HG02970 (cell line): ENCODE data around the gene MYPN.
"Not testable (repeated sequence)": the region's sequence is repeated elsewhere in the genome, so short reads cannot be mapped to it uniquely, and the experiment has no call there.

ENCODE experiments used
- ATAC-seq: cut with Tn5 transposase; IDR thresholded peaks from one replicate; pipeline ENCODE4 v1.9.1; 2021; ENCODE audit warnings: mild to moderate bottlenecking, moderate library complexity, moderate number of reproducible peaks; ENCODE audit not compliant: unreplicated experiment, low FRiP score

MYPN gene

GRCh38 chr10:68109331-68109730 is at the start of gene MYPN:
Gene MYPN, plus strand, starts transcription at chr10:68109488. Its CDS starts 11,951 bp downstream, at chr10:68121439.
- no peak for ATAC-seq

DNA sequence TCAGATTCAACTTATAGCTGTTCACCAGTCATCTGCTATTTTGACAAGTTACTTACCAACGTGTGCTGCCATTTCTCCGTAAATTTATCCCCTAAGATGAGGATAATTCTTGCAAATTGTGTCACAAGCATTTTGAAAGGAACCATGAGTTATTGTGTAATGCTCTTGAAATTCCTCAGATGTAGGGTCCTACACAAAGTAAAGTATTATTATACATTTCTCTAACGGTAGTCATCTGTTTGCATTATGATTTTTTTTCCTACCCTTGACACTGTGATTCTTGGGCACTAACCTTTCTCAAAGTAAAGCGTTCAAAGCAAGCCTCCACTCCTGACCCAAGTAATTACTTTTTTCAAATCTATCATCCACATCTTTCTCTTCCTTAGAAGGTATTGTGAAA is 42.3 kb upstream of the MYPN start:
- ATAC-seq = no peak

- ATAC-seq = no peak
Measured at GRCh38 chr10:68067508-68067907, 41.8 kb upstream of the MYPN start.

- ATAC-seq = no peak
Measured at GRCh38 chr10:68073631-68074030, 35.7 kb upstream of the MYPN start.

- ATAC-seq = no peak
Measured at GRCh38 chr10:68074031-68074774, 35.1 kb upstream of the MYPN start.

DNA sequence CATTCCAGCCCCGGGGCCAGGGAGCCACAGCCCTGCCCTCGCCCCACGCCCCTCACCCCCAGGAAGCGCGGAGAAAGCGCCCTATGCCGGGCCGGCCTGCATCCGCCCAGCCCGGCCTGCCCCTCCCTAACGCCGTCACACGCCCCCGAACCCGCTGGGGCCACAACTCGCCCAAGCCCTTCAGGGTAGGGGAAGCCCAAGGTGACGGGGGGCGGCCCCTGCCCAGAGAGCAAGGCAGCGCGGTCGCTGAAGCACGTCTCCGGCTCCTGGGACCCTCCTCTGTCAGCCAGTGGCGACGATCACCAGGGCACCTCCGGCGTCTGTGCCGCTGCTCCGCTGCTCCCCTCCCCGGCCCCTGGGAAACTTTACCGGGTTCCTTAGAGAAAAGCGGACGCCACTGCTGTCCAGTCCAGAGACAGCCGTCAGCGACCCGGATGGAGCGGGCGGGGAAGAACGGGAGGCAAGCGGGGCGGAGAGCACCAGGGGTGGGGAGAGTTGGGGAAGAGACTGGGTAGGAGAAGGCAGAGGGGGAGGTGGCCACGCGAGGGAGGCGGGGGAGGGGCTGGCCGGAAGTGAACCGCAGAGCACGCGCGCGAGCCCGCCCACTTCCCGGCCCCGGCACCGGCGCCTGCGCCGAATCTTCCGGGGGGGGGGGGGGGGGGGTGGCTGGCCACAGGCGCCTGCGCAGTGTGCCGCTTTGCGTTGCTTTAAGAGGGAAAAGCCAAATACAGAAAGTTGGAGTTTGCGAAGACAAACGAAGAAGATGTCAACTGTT is 34.3 kb upstream of the MYPN start, which contains the start of gene HERC4:
TSS of gene HERC4 (minus strand) at position 509 of the 775 bp plus-strand sequence. CDS start 2,175 bp downstream, outside the sequence.
- peak; percentile 86 for ATAC-seq

DNA sequence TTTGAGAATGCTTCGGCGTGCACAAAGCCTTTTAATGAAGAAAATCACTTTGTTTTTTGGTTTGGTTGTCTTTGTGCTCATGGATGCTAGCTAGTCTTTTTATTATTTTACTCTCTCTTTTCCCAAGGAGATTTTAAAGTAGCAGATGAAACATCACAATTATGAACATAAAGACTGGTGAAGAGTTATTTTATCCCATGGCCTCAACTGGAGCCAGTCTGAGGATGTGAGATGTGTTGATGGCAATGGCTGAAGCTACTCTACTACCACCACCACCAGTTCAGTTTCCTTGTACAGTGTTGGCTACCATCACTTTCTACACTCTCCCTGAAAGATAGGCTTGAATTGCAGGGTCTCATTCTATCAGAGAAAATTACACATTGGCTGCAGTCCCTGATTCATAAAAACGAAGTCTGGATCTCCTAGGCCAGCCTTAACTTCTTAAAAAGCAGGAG is 33.7 kb upstream of the MYPN start:
- ATAC-seq = no peak

DNA sequence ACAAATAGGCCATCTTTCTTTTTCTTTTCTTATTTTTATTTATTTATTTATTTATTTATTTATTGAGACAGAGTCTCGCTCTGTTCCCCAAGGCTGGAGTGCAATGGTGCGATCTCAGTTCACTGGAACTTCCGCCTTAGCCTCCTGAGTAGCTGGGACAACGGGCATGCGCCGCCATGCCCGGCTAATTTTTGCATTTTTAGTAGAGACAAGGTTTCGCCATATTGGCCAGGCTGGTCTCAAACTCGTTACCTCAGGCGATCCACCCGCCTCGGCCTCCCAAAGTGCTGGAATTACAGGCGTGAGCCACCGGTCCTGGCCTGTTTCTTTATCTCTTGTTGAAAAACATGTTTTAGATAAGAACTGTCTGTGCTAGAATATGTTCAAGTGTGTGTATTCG is 33.2 kb upstream of the MYPN start:
- not testable (repeated sequence) for ATAC-seq

- no peak for ATAC-seq
Measured at GRCh38 chr10:68077026-68077425, 32.3 kb upstream of the MYPN start.

DNA sequence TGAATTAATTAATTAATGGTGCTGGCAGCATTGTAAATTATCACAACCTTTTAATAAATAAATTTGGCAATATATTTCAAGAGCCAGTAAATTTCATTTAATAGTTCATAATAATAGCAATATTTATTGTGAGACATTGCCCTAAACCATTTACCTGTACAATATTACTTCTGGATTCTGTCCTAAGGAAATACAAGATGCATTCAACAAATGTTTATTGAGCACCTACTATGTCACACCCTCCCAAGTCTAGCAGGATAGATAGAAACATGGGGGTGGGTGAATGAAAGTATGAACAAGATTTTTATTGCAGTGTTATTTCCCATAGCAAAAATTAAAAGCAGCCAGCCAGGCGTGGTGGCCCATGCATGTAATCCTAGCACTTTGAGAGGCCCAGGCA is 29.9 kb upstream of the MYPN start:
- no peak for ATAC-seq

DNA sequence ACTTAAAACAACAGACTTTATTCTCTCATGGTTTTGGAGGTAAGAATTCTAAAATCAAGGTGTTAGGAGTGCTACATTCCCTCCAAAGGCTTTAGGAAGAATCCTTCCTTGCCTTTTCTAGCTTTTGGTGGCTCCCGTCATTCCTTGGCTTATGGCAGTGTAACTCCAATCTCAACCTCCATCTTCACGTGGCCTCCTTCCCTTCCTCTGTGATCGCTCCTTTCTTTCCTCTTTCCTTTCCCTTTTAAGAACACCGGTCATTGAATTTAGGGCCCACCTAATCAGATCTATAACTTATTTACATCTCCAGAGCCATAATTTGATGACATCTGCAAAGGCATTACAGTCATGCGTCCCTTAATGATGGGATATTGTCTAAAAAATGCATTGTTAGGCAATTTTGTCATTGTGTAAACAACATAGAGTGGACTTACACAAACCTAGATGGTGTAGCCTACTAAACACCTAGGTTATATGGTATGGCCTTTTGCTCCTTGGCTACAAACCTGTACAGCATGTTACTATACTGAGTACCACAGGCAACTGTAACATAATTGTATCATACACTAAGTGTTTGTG is 28.3 kb upstream of the MYPN start:
- ATAC-seq = no peak

DNA sequence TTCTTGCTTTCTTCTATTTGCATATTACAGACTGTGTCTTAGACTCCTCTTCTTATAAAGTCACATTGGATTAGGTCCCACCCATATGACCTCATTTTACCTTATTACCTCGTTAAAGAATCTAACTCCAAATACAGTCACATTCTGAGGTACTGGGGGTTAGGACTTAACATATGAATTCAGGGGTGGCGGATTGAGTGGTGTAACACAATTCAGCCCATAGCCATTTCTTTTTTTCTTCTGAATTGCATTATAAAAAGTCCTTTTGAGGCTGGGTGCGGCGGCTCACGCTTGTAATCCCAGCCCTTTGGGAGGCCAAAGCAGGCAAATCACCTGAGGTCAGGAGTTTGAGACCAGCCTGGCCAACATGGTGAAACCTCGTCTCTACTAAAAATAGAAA is 27.4 kb upstream of the MYPN start:
- ATAC-seq = no peak

DNA sequence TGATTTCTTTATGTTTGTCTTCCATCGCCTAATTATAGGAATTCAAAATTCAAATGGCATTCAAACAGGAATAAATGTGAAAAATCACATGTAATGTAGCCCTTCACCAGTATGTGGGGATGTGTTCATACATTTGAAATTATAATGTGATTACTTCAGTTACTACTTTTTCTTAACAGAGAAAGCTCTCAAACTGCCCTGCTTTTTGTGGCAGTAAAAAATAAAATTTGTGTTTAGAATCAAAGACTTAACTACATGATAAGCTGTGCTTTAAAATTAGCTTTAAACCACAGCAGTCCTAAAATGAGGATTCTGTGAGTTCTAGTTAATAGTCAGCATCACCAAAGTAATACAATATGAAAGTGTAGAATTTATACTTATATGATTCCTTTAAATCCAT is 26.4 kb upstream of the MYPN start:
- ATAC-seq = no peak

- ATAC-seq = no peak
Measured at GRCh38 chr10:68083953-68084352, 25.3 kb upstream of the MYPN start.

- ATAC-seq = no peak
Measured at GRCh38 chr10:68084469-68084868, 24.8 kb upstream of the MYPN start.

- ATAC-seq = no peak
Measured at GRCh38 chr10:68086011-68086410, 23.3 kb upstream of the MYPN start.

GRCh38 chr10:68086910-68087684 is 22.2 kb upstream of the MYPN start:
- ATAC-seq = no peak

DNA sequence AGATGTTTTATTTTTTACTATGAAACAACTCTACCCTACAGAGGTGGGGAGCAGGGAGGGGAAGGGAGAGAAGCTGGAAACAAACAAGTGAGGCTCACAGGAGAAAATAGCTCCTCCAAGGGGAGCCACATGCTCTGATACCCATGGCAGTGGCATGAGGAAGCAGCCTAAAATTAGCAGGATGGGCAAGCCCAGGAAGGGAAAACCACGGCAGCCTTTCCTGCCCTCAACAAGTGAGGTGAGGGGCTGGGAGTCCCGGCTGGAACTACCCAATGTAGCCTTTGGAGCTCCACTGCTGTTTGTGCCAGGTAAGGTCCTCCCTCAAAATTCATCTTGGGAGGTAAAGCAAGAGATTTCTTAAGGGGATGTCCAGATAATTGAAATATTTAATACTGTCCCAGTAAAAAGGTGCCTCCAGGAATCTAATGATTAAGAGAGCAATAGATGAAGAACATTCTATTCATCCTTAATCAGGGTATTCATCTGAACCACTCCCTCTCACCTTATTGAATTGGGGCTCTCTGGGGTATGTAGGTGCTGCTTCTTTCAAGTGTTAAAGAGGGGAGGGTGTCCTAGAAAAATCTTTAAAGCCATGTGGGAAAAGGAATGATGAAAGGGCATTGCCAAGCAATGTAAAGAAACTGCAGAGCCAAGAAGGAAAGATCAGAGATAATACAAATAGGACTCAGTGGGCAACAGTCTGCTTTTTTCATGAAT is 21.4 kb upstream of the MYPN start:
- no peak for ATAC-seq

GRCh38 chr10:68088740-68089139 is 20.5 kb upstream of the MYPN start:
- no peak for ATAC-seq

- no peak for ATAC-seq
Measured at GRCh38 chr10:68090586-68090985, 18.7 kb upstream of the MYPN start.
